HCT116 (cell line): ENCODE data around the gene NUCB1. TPM values are rescaled to one million over a fixed set of nuclear protein-coding genes. Genes with fewer than 3 reads are reported as not detected.

Source experiments
- ATAC-seq: fragments of 200-7000 bp; cut with Tn5 transposase; 2 replicates; pipeline ENCODE4 v1.9.1; 2020; ENCODE audit warnings: mild to moderate bottlenecking, moderate library complexity
- BruUV-seq: library from RNA; stranded (reverse); fragments of 400-500 nt; replicated peaks from 2 replicates; lab custom pipeline; 2021; lab: Mats Ljungman, UMichigan
- CTCF ChIA-PET: fragments of 300-600 bp; sonication (Branson Sonifier 250); formaldehyde crosslinking; loops from one replicate; lab custom pipeline; 2021; ENCODE audit warnings: antibody characterized with exemption; lab: Charles Lee
- POLR2A ChIA-PET: fragments of 300-600, 350-600 bp; sonication (Branson Sonifier 250); formaldehyde crosslinking; loops from one replicate; lab custom pipeline; 2021; ENCODE audit warnings: antibody characterized with exemption; lab: Charles Lee
- RAD21 ChIA-PET, 2 experiments: fragments of 300-600 bp; sonication (Branson Sonifier 250); formaldehyde crosslinking; loops; one replicate each; lab custom pipeline; 2023; ENCODE audit warnings: low total read pairs in 2 of 2; ENCODE audit not compliant: uncharacterized antibody in 2 of 2, unreplicated experiment in 2 of 2, low non-redundant PET in 1 of 2; lab: Charles Lee
- DNase-seq: peaks from one replicate; pipeline ENCODE4 v3.0.0-alpha.2; 2010; ENCODE audit warnings: low read depth, low spot score
- H2AFZ ChIP-seq: fragments of 200-600 bp; shearing (Covaris generic), sonication (generic); 2 replicates; pipeline ENCODE4 v1.6.1; 2017; ENCODE audit warnings: low read depth, mixed run types, mixed read lengths, antibody characterized with exemption, low read length; ENCODE audit not compliant: poor library complexity, severe bottlenecking
- H3K27ac ChIP-seq: 2 replicates; pipeline ENCODE4 v1.5.1; 2012; ENCODE audit warnings: low read depth, low read length
- H3K27me3 ChIP-seq: fragments of 200-600 bp; sonication (generic); 2 replicates; pipeline ENCODE4 v1.6.1; 2016; ENCODE audit warnings: mixed run types, low read length, mixed read lengths; ENCODE audit not compliant: insufficient read depth
- H3K36me3 ChIP-seq, 2 experiments: fragments of 200-500 bp in 1 of 2; fragments of 200-600 bp in 1 of 2; sonication (Bioruptor generic) in 1 of 2; sonication (generic) in 1 of 2; 2 replicates each; pipeline versions ENCODE4 v1.5.1 to v1.6.1; 2014 to 2016; ENCODE audit warnings: low read length in 2 of 2, inconsistent platforms in 1 of 2, mixed read lengths in 1 of 2, mixed run types in 1 of 2; ENCODE audit not compliant: insufficient read depth in 2 of 2, control insufficient read depth in 1 of 2
- H3K4me1 ChIP-seq, 2 experiments: fragments of 200-600 bp in 1 of 2; sonication (generic) in 1 of 2; 2 replicates each; pipeline versions ENCODE4 v1.5.1 to v1.6.1; 2012 to 2017; ENCODE audit warnings: low read length in 2 of 2, inconsistent platforms in 1 of 2, mild to moderate bottlenecking in 1 of 2, mixed read lengths in 1 of 2, mixed run types in 1 of 2, moderate library complexity in 1 of 2; ENCODE audit not compliant: insufficient read depth in 2 of 2, control insufficient read depth in 1 of 2
- H3K4me2 ChIP-seq: fragments of 200-600 bp; sonication (generic); 2 replicates; pipeline ENCODE4 v1.6.1; 2017; ENCODE audit warnings: mixed run types, low read length, mixed read lengths
- H3K4me3 ChIP-seq, 2 experiments: fragments of 200-600 bp in 1 of 2; sonication (generic) in 1 of 2; replicated peaks in 1 of 2; 2 replicates each; pipeline ENCODE4 v1.5.1; 2011 to 2016; ENCODE audit warnings: low read length in 2 of 2, control low read depth in 1 of 2, low read depth in 1 of 2, mild to moderate bottlenecking in 1 of 2, mixed read lengths in 1 of 2, mixed run types in 1 of 2
- H3K79me2 ChIP-seq: fragments of 200-600 bp; sonication (generic); 2 replicates; pipeline ENCODE4 v1.6.1; 2017; ENCODE audit warnings: mild to moderate bottlenecking, mixed run types, low read length, moderate library complexity, mixed read lengths; ENCODE audit not compliant: insufficient read depth
- H3K9ac ChIP-seq: fragments of 200-600 bp; sonication (generic); 2 replicates; pipeline ENCODE4 v1.6.1; 2016; ENCODE audit warnings: low read length, mixed read lengths
- H3K9me2 ChIP-seq: fragments of 200-600 bp; sonication (generic), shearing (Covaris generic); 2 replicates; pipeline ENCODE4 v1.6.1; 2017; ENCODE audit warnings: mixed run types, mild to moderate bottlenecking, moderate library complexity; ENCODE audit not compliant: insufficient read depth
- H3K9me3 ChIP-seq, 2 experiments: fragments of 200-500 bp in 1 of 2; fragments of 200-600 bp in 1 of 2; sonication (Bioruptor generic) in 1 of 2; sonication (generic) in 1 of 2; 2 replicates each; pipeline ENCODE4 v1.6.1; 2014 to 2017; ENCODE audit warnings: low read length in 2 of 2, mixed read lengths in 2 of 2, inconsistent platforms in 1 of 2, low read depth in 1 of 2, mild to moderate bottlenecking in 1 of 2, mixed run types in 1 of 2, moderate library complexity in 1 of 2; ENCODE audit not compliant: control insufficient read depth in 1 of 2, insufficient read depth in 1 of 2
- H4K20me1 ChIP-seq: fragments of 200-600 bp; sonication (generic), shearing (Covaris generic); 2 replicates; pipeline ENCODE4 v1.6.1; 2017; ENCODE audit warnings: mixed run types, mild to moderate bottlenecking, moderate library complexity; ENCODE audit not compliant: insufficient read depth
- ATF3 ChIP-seq: IDR thresholded peaks from 2 replicates; pipeline ENCODE4 v1.6.1; 2012
- CBX3 ChIP-seq: IDR thresholded peaks from 2 replicates; pipeline ENCODE4 v1.6.1; 2012; ENCODE audit warnings: low read depth
- CEBPB ChIP-seq: IDR thresholded peaks from 2 replicates; pipeline ENCODE4 v1.6.1; 2012; ENCODE audit warnings: low read depth
- EGR1 ChIP-seq: IDR thresholded peaks from 2 replicates; pipeline ENCODE4 v1.6.1; 2012; ENCODE audit warnings: low read depth
- ELF1 ChIP-seq: IDR thresholded peaks from 2 replicates; pipeline ENCODE4 v1.6.1; 2012; ENCODE audit warnings: low read depth, borderline replicate concordance
- EZH2 ChIP-seq: fragments of 200-600 bp; sonication (generic); IDR thresholded peaks from 2 replicates; pipeline ENCODE4 v1.6.1; 2017; ENCODE audit warnings: antibody characterized with exemption, mixed run types
- JUND ChIP-seq: IDR thresholded peaks from 2 replicates; pipeline ENCODE4 v1.6.1; 2012
- POLR2A ChIP-seq: IDR thresholded peaks from 2 replicates; pipeline ENCODE4 v1.7.0; 2011; ENCODE audit warnings: borderline replicate concordance; ENCODE audit not compliant: insufficient read depth, insufficient read length; ENCODE audit errors: extremely low read depth
- POLR2AphosphoS5 ChIP-seq: IDR thresholded peaks from 2 replicates; pipeline ENCODE4 v1.6.1; 2011; ENCODE audit warnings: mild to moderate bottlenecking, low read depth, low read length, moderate library complexity
- REST ChIP-seq: IDR thresholded peaks from 2 replicates; pipeline ENCODE4 v1.6.1; 2012; ENCODE audit warnings: low read depth
- SP1 ChIP-seq: IDR thresholded peaks from 2 replicates; pipeline ENCODE4 v1.6.1; 2012; ENCODE audit warnings: low read depth
- SRF ChIP-seq: IDR thresholded peaks from 2 replicates; pipeline ENCODE4 v1.6.1; 2012; ENCODE audit warnings: low read depth
- TCF7L2 ChIP-seq: IDR thresholded peaks from 2 replicates; pipeline ENCODE4 v1.7.0; 2011; ENCODE audit warnings: borderline replicate concordance, inconsistent platforms; ENCODE audit not compliant: insufficient read depth, insufficient read length; ENCODE audit errors: extremely low read depth
- ZBTB33 ChIP-seq: IDR thresholded peaks from 2 replicates; pipeline ENCODE4 v1.6.1; 2011; ENCODE audit warnings: mild to moderate bottlenecking, low read length, moderate library complexity; ENCODE audit not compliant: insufficient replicate concordance; ENCODE audit errors: extremely low read depth
- ZFX ChIP-seq: fragments of 450-650 bp; IDR thresholded peaks from 2 replicates; pipeline ENCODE4 v1.6.1; 2017
- ZNF274 ChIP-seq: fragments of 200-500 bp; sonication (Bioruptor generic); IDR thresholded peaks from 2 replicates; pipeline ENCODE4 v1.6.1; 2014; ENCODE audit warnings: mild to moderate bottlenecking, low read depth, low read length, inconsistent platforms
- intact Hi-C: fragments of 100-400 bp; cut with micrococcal nuclease; formaldehyde crosslinking; loops from 2 replicates; pipeline ENCODE4 v1.10.0; 2022
- total RNA-seq: library from RNA; stranded (reverse); gene quantifications from one replicate; pipeline ENCODE4 v1.2.1, GENCODE V29; 2021; ENCODE audit not compliant: unreplicated experiment
- TF ChIP-seq, protein P1 (sequence below), 3 experiments: fragments of 200-600 bp in 1 of 3; sonication (generic) in 1 of 3; IDR thresholded peaks in 2 of 3; conservative IDR thresholded peaks in 1 of 3; 2 replicates each; pipeline ENCODE4 v1.5.1; 2012 to 2017; ENCODE audit warnings: low read depth in 2 of 3, low read length in 2 of 3, antibody characterized with exemption in 1 of 3, borderline replicate concordance in 1 of 3, control low read depth in 1 of 3, mild to moderate bottlenecking in 1 of 3, mixed read lengths in 1 of 3, mixed run types in 1 of 3, moderate library complexity in 1 of 3; ENCODE audit not compliant: insufficient read depth in 1 of 3

Gene NUCB1
- total RNA-seq, 1 experiment from 2014 or later, result 88.8 TPM

DNA sequence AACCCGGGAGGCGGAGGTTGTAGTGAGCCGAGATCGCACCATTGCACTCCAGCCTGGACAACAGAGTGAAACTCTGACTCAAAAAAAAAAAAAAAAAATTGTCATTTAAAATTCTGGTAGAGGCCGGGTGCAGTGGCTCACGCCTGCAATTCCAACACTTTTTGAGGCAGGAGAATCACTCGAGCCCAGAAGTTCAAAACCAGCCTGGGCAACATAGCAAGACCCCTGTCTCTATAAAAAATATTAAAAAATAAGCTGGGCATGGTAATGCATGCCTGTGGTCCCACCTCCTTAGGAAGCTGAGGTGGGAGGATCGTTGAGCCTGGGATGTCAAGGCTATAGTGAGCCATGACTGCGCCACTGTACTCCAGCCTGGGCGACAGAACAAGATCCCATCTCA is 6.2 kb downstream of the NUCB1 start:
- Histone ChIP-seq H3K36me3 (peaks cover 8% of the 10 kb centered on the region in 2 experiments; a peak in 3 of 4 replicates), H4K20me1 (no peaks in the 10 kb centered on the region), H3K9me3 (no peaks in the 10 kb centered on the region), H3K4me2 (no peak overlapping the region), H3K4me3 (no peak overlapping the region), H3K4me1 (peaks cover 0 to 2% of the 10 kb centered on the region in 2 experiments; a peak in 1 of 4 replicates), H2AFZ (no peak overlapping the region), H3K27me3 (no peaks in the 10 kb centered on the region), H3K9me2 (no peaks in the 10 kb centered on the region), H3K27ac (no peak overlapping the region), H3K9ac (no peak overlapping the region), H3K79me2 (no peaks in the 10 kb centered on the region)
- ChIA-PET POLR2A (no interaction called here), RAD21 (no interaction called here), CTCF (no interaction called here)
- intact Hi-C loops, result no loop called here
- no TSS peak for BruUV-seq
- DNase-seq, result no peak
- TF ChIP-seq, protein P1, sequence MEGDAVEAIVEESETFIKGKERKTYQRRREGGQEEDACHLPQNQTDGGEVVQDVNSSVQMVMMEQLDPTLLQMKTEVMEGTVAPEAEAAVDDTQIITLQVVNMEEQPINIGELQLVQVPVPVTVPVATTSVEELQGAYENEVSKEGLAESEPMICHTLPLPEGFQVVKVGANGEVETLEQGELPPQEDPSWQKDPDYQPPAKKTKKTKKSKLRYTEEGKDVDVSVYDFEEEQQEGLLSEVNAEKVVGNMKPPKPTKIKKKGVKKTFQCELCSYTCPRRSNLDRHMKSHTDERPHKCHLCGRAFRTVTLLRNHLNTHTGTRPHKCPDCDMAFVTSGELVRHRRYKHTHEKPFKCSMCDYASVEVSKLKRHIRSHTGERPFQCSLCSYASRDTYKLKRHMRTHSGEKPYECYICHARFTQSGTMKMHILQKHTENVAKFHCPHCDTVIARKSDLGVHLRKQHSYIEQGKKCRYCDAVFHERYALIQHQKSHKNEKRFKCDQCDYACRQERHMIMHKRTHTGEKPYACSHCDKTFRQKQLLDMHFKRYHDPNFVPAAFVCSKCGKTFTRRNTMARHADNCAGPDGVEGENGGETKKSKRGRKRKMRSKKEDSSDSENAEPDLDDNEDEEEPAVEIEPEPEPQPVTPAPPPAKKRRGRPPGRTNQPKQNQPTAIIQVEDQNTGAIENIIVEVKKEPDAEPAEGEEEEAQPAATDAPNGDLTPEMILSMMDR (IDR thresholded peaks at IDR 0.05 in 2 of 3, conservative IDR thresholded peaks at IDR 0.05 in 1 of 3; ENCODE audit: borderline replicate concordance in 1 of 3, insufficient read depth in 1 of 3, low read depth in 2 of 3, low read length in 2 of 3), result no peak
- TF ChIP-seq REST (no peak), ATF3 (no peak), JUND (no peak), ELF1 (no peak), SRF (no peak), POLR2AphosphoS5 (no peak), ZBTB33 (no peak), SP1 (no peak), CEBPB (no peak), ZFX (no peak), CBX3 (no peak), ZNF274 (no peak), EGR1 (no peak), EZH2 (no peak), POLR2A (no peak), TCF7L2 (no peak)
- ATAC-seq, result no peak
